Colonic mucosa (tissue), 4 donors: ENCODE results near the gene CRADD. TPM values are rescaled to one million over a fixed set of nuclear protein-coding genes. Genes with fewer than 3 reads are reported as not detected.

ENCODE experiments used
- DNase-seq: peaks from one replicate; pipeline ENCODE4 v3.0.0-alpha.2; 2020
- H3K27ac ChIP-seq: fragments of 200-600 bp; one replicate; pipeline ENCODE4 v1.8.0; 2021
- H3K27me3 ChIP-seq: fragments of 200-600 bp; one replicate; pipeline ENCODE4 v1.8.0; 2021
- H3K36me3 ChIP-seq: fragments of 200-600 bp; one replicate; pipeline ENCODE4 v1.8.0; 2021
- H3K4me1 ChIP-seq: fragments of 200-600 bp; one replicate; pipeline ENCODE4 v1.8.0; 2021; ENCODE audit warnings: mild to moderate bottlenecking
- H3K4me3 ChIP-seq: fragments of 200-600 bp; one replicate; pipeline ENCODE4 v1.8.0; 2021
- H3K9ac ChIP-seq, 2 donors: one replicate each; pipeline ENCODE4 v1.7.0; 2013; ENCODE audit warnings: control low read depth in 2 of 2, low read depth in 2 of 2, low read length in 2 of 2
- H3K9me3 ChIP-seq: fragments of 200-600 bp; one replicate; pipeline ENCODE4 v1.8.0; 2021
- CTCF ChIP-seq: fragments of 200-600 bp; IDR thresholded peaks from one replicate; pipeline ENCODE4 v1.8.0; 2022; ENCODE audit warnings: antibody characterized with exemption, mild to moderate bottlenecking
- intact Hi-C: fragments of 100-400 bp; cut with DNase I; formaldehyde crosslinking; loops from one replicate; pipeline ENCODE4 v1.14.1; 2022
- total RNA-seq, 2 donors: library from RNA; stranded (reverse); fragmentation: NEBNext Ultra II Directional in 1 of 2; extraction: Animal tissue kit (Norgen Biotek cat#: 25700) in 1 of 2; gene quantifications; one replicate each; pipeline ENCODE4 v1.2.1, GENCODE V29; 2021
- donor health status: healthy.
- donor health status: DM: no; HTN: no; CAD: no.
- donor health status: DM: no; HTN: no; CAD: no.

The CRADD gene
- total RNA-seq, 2 donors from 2014 or later, result 18.2 to 23.9 TPM

- Histone ChIP-seq H3K4me1 (no peaks in the 10 kb centered on the region), H3K4me3 (no peak overlapping the region), H3K9ac (no peak overlapping the region), H3K9me3 (no peaks in the 10 kb centered on the region), H3K36me3 (no peaks in the 10 kb centered on the region), H3K27ac (no peak overlapping the region), H3K27me3 (no peaks in the 10 kb centered on the region)
- no peak for TF ChIP-seq CTCF
- intact Hi-C loops, result loop anchor here (10.0 kb wide), 2 partner anchors 199 to 211 kb away; no protein-coding TSS in a partner anchor
- no peak for DNase-seq
These were observed 86.6 kb downstream of the CRADD start for GRCh38 chr12:93763746-93764147.

GRCh38 chr12:93766371-93766770, 89.2 kb downstream of the CRADD start:
- no peaks in the 10 kb centered on the region for H3K36me3 ChIP-seq
- H3K4me1 ChIP-seq, result no peaks in the 10 kb centered on the region
- TF ChIP-seq CTCF, result no peak
- no peaks in the 10 kb centered on the region for H3K9me3 ChIP-seq
- no peak for DNase-seq
- H3K27me3 ChIP-seq, result no peaks in the 10 kb centered on the region
- H3K9ac ChIP-seq, result no peak overlapping the region
- H3K27ac ChIP-seq, result no peak overlapping the region
- H3K4me3 ChIP-seq, result no peak overlapping the region
- intact Hi-C loops, result loop anchor here (5.0 to 10.0 kb wide), 3 partner anchors 202 to 336 kb away; no protein-coding TSS in a partner anchor

GRCh38 chr12:93766796-93767523, 89.8 kb downstream of the CRADD start:
- H3K27ac ChIP-seq, result peak overlapping the region; percentile 6
- intact Hi-C loops, result loop anchor here (5.0 to 10.0 kb wide), 3 partner anchors 202 to 335 kb away; no protein-coding TSS in a partner anchor
- no peaks in the 10 kb centered on the region for H3K27me3 ChIP-seq
- peak; percentile 40 for DNase-seq
- H3K4me1 ChIP-seq, result no peaks in the 10 kb centered on the region
- H3K36me3 ChIP-seq, result no peaks in the 10 kb centered on the region
- no peak overlapping the region for H3K9ac ChIP-seq
- no peak overlapping the region for H3K4me3 ChIP-seq
- no peaks in the 10 kb centered on the region for H3K9me3 ChIP-seq
- peak; percentile 50 for TF ChIP-seq CTCF

- H3K4me3 ChIP-seq, result no peak overlapping the region
- H3K9ac ChIP-seq, result no peak overlapping the region
- H3K27me3 ChIP-seq, result no peaks in the 10 kb centered on the region
- H3K9me3 ChIP-seq, result no peaks in the 10 kb centered on the region
- H3K4me1 ChIP-seq, result no peaks in the 10 kb centered on the region
- intact Hi-C loops, result loop anchor here (5.0 to 10.0 kb wide), 3 partner anchors 203 to 335 kb away; no protein-coding TSS in a partner anchor
- DNase-seq, result no peak
- no peaks in the 10 kb centered on the region for H3K36me3 ChIP-seq
- H3K27ac ChIP-seq, result peak overlapping the region; percentile 6
- TF ChIP-seq CTCF, result no peak
These were observed 90.3 kb downstream of the CRADD start for GRCh38 chr12:93767524-93767863.

GRCh38 chr12:93772003-93772700, 95.0 kb downstream of the CRADD start:
- H3K4me1 ChIP-seq, result no peaks in the 10 kb centered on the region
- TF ChIP-seq CTCF, result no peak
- no peak for DNase-seq
- H3K4me3 ChIP-seq, result no peak overlapping the region
- intact Hi-C loops, result no loop called here
- no peak overlapping the region for H3K9ac ChIP-seq
- no peaks in the 10 kb centered on the region for H3K36me3 ChIP-seq
- H3K9me3 ChIP-seq, result no peaks in the 10 kb centered on the region
- no peaks in the 10 kb centered on the region for H3K27me3 ChIP-seq
- H3K27ac ChIP-seq, result no peak overlapping the region
